K562 (cell line): ENCODE measurements around the gene RALGPS1. TPM values are rescaled to one million over a fixed set of nuclear protein-coding genes. Genes with fewer than 3 reads are reported as not detected.

Source experiments
- ATAC-seq: fragments of 200-7000 bp; cut with Tn5 transposase; 3 replicates; pipeline ENCODE4 v1.9.1; 2020; ENCODE audit warnings: moderate library complexity
- BruUV-seq: library from RNA; stranded (reverse); fragments of 400-500 nt; replicated peaks from 2 replicates; lab custom pipeline; 2021; lab: Mats Ljungman, UMichigan
- CTCF ChIA-PET: fragments of 300-600 bp; formaldehyde crosslinking; extraction: SDS; loops from one replicate; lab custom pipeline; 2021; ENCODE audit warnings: low intra/inter-chr PET ratio; lab: Yijun Ruan, JAX
- POLR2A ChIA-PET: fragments of 300-600, 350-650 bp; sonication (Branson Sonifier 250); formaldehyde crosslinking; extraction: SDS; loops from one replicate; lab custom pipeline; 2021; ENCODE audit warnings: antibody characterized with exemption, inconsistent platforms; lab: Yijun Ruan, JAX
- DNase-seq, 4 experiments: peaks; one replicate each; pipeline versions ENCODE4 v3.0.0 to v3.0.0-alpha.2; 2011 to 2018; ENCODE audit warnings: low spot score in 3 of 4, mixed read lengths in 3 of 4; ENCODE audit errors: extremely low read depth in 1 of 4
- FAIRE-seq: peaks from 2 replicates; lab custom pipeline; 2011; peaks lifted over from hg19 to GRCh38; lab: Jason Lieb, UNC
- H2AFZ ChIP-seq: 2 replicates; pipeline ENCODE4 v1.6.0; 2011; ENCODE audit warnings: low read depth, low read length, control low read depth, inconsistent platforms
- H3K27ac ChIP-seq: fragments of 200-600 bp; 3 replicates; pipeline ENCODE4 v1.8.0; 2011; ENCODE audit warnings: low read depth, mild to moderate bottlenecking, control low read depth, inconsistent platforms, low read length, moderate library complexity, mixed read lengths; ENCODE audit errors: extremely low read depth
- H3K27me3 ChIP-seq, 2 experiments: fragments of 300-600 bp in 1 of 2; 2 replicates in 1 of 2; 3 replicates in 1 of 2; pipeline versions ENCODE4 v1.6.0 to v1.8.0; 2011; ENCODE audit warnings: inconsistent platforms in 2 of 2, low read length in 2 of 2, mild to moderate bottlenecking in 1 of 2, mixed read lengths in 1 of 2, moderate library complexity in 1 of 2; ENCODE audit not compliant: control insufficient read depth in 2 of 2, insufficient read depth in 2 of 2
- H3K36me3 ChIP-seq: fragments of 300-600 bp; 3 replicates; pipeline ENCODE4 v1.8.0; 2011; ENCODE audit warnings: mild to moderate bottlenecking, low read length, inconsistent platforms; ENCODE audit not compliant: control insufficient read depth, insufficient read depth
- H3K4me1 ChIP-seq, 2 experiments: fragments of 200-600 bp in 1 of 2; replicated peaks in 1 of 2; 2 replicates in 1 of 2; 3 replicates in 1 of 2; pipeline versions ENCODE4 v1.5.1 to v1.8.0; 2011; ENCODE audit warnings: inconsistent platforms in 2 of 2, low read length in 2 of 2, mild to moderate bottlenecking in 1 of 2, mixed read lengths in 1 of 2, moderate library complexity in 1 of 2; ENCODE audit not compliant: control insufficient read depth in 2 of 2, insufficient read depth in 2 of 2
- H3K4me2 ChIP-seq: 2 replicates; pipeline ENCODE4 v1.6.1; 2011; ENCODE audit warnings: low read length, control low read depth, inconsistent platforms, mixed read lengths; ENCODE audit not compliant: insufficient read depth
- H3K4me3 ChIP-seq: fragments of 200-600 bp; sonication (generic), shearing (Covaris generic); 2 replicates; pipeline ENCODE4 v1.5.1; 2016; ENCODE audit warnings: control low read depth, inconsistent platforms
- H3K79me2 ChIP-seq: fragments of 200-600 bp; 3 replicates; pipeline ENCODE4 v1.8.0; 2011; ENCODE audit warnings: low read length, inconsistent platforms; ENCODE audit not compliant: control insufficient read depth, insufficient read depth
- H3K9ac ChIP-seq, 2 experiments: 2 replicates each; pipeline versions ENCODE4 v1.6.0 to v1.6.1; 2011; ENCODE audit warnings: low read depth in 2 of 2, low read length in 2 of 2, control low read depth in 1 of 2, inconsistent platforms in 1 of 2, mild to moderate bottlenecking in 1 of 2, mixed read lengths in 1 of 2; ENCODE audit not compliant: insufficient read depth in 1 of 2
- H3K9me1 ChIP-seq: one replicate; pipeline ENCODE4 v1.6.0; 2011; ENCODE audit warnings: inconsistent platforms, mild to moderate bottlenecking, low read length, moderate library complexity; ENCODE audit not compliant: control insufficient read depth, insufficient read depth
- H3K9me3 ChIP-seq: replicated peaks from 2 replicates; pipeline ENCODE4 v1.5.1; 2011; ENCODE audit warnings: low read depth, low read length, inconsistent platforms; ENCODE audit not compliant: control insufficient read depth, insufficient read depth
- H4K20me1 ChIP-seq: replicated peaks from 2 replicates; pipeline ENCODE4 v1.6.1; 2011; ENCODE audit warnings: low read length, inconsistent platforms, mixed read lengths; ENCODE audit not compliant: control insufficient read depth, insufficient read depth
- BRD9 ChIP-seq: fragments of 450-650 bp; IDR thresholded peaks from 2 replicates; pipeline ENCODE4 v1.6.1; 2018; ENCODE audit warnings: low read depth; ENCODE audit not compliant: partially characterized antibody
- FIP1L1 ChIP-seq: fragments of 200-400 bp; formaldehyde crosslinking; IDR thresholded peaks from 2 replicates; pipeline ENCODE4 v1.6.1; 2018; ENCODE audit warnings: mild to moderate bottlenecking, low read depth, low read length; ENCODE audit not compliant: poor library complexity, severe bottlenecking
- FOXP4 ChIP-seq: sonication (generic); formaldehyde crosslinking; IDR thresholded peaks from 2 replicates; pipeline ENCODE4 v1.8.0; 2022; ENCODE audit warnings: mild to moderate bottlenecking, missing genetic modification reagents, borderline replicate concordance
- KLF1 ChIP-seq: fragments of 450-650 bp; IDR thresholded peaks from 2 replicates; pipeline ENCODE4 v1.6.1; 2016; ENCODE audit warnings: missing genetic modification characterization, missing compliant biosample characterization
- MBD2 ChIP-seq: sonication (generic); IDR thresholded peaks from 2 replicates; pipeline ENCODE4 v1.6.1; 2016; ENCODE audit warnings: low read depth, borderline replicate concordance
- MCM3 ChIP-seq: fragments of 450-650 bp; IDR thresholded peaks from 2 replicates; pipeline ENCODE4 v1.6.1; 2016
- XRCC3 ChIP-seq: fragments of 450-650 bp; IDR thresholded peaks from 2 replicates; pipeline ENCODE4 v1.6.1; 2017; ENCODE audit warnings: mild to moderate bottlenecking, moderate library complexity
- ZNF175 ChIP-seq: fragments of 200-800 bp; sonication (Bioruptor generic); IDR thresholded peaks from 2 replicates; pipeline ENCODE4 v1.6.1; 2016; ENCODE audit warnings: low read depth, mild to moderate bottlenecking, missing genetic modification characterization, missing compliant biosample characterization
- ZNF354B ChIP-seq: fragments of 250-450 bp; sonication (Bioruptor Pico); IDR thresholded peaks from 2 replicates; pipeline ENCODE4 v1.4.0; 2020
- ZNF830 ChIP-seq: fragments of 250-450 bp; sonication (Bioruptor Pico); IDR thresholded peaks from 2 replicates; pipeline ENCODE4 v1.5.0; 2021; ENCODE audit warnings: mild to moderate bottlenecking
- WGBS: fragments of 100-300 bp; shearing (Covaris generic); methylation state at CpG from one replicate; pipeline ENCODE4 v1.1.6; 2016; ENCODE audit warnings: low coverage, mixed read lengths; ENCODE audit not compliant: insufficient coverage; ENCODE audit errors: missing lambda C conversion rate; 5-methylcytosine and 5-hydroxymethylcytosine counted together
- in situ Hi-C: fragments of 300-500 bp; cut with MboI; formaldehyde crosslinking; loops from 4 replicates; pipeline ENCODE4 v1.15.0; 2018; ENCODE audit warnings: inconsistent platforms, mixed read lengths
- intact Hi-C: fragments of 100-400 bp; cut with micrococcal nuclease; formaldehyde crosslinking; loops from 2 replicates; pipeline ENCODE4 v1.14.2; 2022
- polyA plus RNA-seq, 8 experiments: library from polyadenylated mRNA; depleted of rRNA in 4 of 8; stranded (reverse) in 5 of 8; unstranded in 3 of 8; fragments of >200 nt; fragmentation: Nextera tagmentation in 2 of 8; fragmentation: Illumina TruSeq in 1 of 8; extraction: Ambion mirVana in 2 of 8; extraction: Trizol in 1 of 8; gene quantifications; 2 replicates each; pipeline versions ENCODE4 v1.2.1 to v1.2.3, GENCODE V29; 2011 to 2014; ENCODE audit warnings: inconsistent platforms in 1 of 8, missing spikeins in 1 of 8
- total RNA-seq, 7 experiments: library from RNA; depleted of rRNA in 6 of 7; stranded (reverse); fragments of >200 nt in 6 of 7; fragmentation: Illumina TruSeq in 2 of 7; extraction: Trizol in 2 of 7; gene quantifications; 2 replicates each; pipeline versions ENCODE4 v1.2.1 to v1.2.3, GENCODE V29; 2011 to 2021; ENCODE audit warnings: low replicate concordance in 1 of 7

Gene RALGPS1
- total and polyA plus RNA-seq, 9 of the 15 experiments (the other 6 are each of a cell fraction or from before 2014, with no cell fraction given): 0.04 to 2.6 (median 1.5) TPM

GRCh38 chr9:126904586-126904985 is 10.0 kb upstream of the RALGPS1 start:
- Histone ChIP-seq H2AFZ (no peak overlapping the region), H3K9me3 (no peaks in the 10 kb centered on the region; the same call in none of the 2 replicates), H3K4me1 (no peaks in the 10 kb centered on the region), H3K9ac (no peak overlapping the region), H3K27ac (no peak overlapping the region), H3K36me3 (no peaks in the 10 kb centered on the region), H3K4me2 (no peak overlapping the region), H3K9me1 (no peaks in the 10 kb centered on the region), H3K4me3 (no peak overlapping the region), H3K79me2 (no peaks in the 10 kb centered on the region), H3K27me3 (peaks cover 17 to 44% of the 10 kb centered on the region in 2 experiments; a peak in 3 of 5 replicates), H4K20me1 (no peaks in the 10 kb centered on the region)
- 0% methylated on average over 3 of the region's 3 CpGs for WGBS
- no peak for ATAC-seq
- intact Hi-C loops (no loop called here), in situ Hi-C loops (no loop called here)
- BruUV-seq: no TSS peak
- ChIA-PET CTCF (no interaction called here), POLR2A (interaction anchor here (1.1 kb wide), 1 partner anchor 19 kb away, joined by 4 read pairs; no protein-coding TSS in a partner anchor)
- no peak for FAIRE-seq
- no peak for TF ChIP-seq ZNF354B (CRISPR knock-in tag)
- TF ChIP-seq MBD2: no peak
- TF ChIP-seq XRCC3: no peak
- TF ChIP-seq FIP1L1: no peak
- no peak for TF ChIP-seq KLF1 (tag)
- no peak for TF ChIP-seq ZNF830 (CRISPR knock-in tag)
- TF ChIP-seq ZNF175 (CRISPR knock-in tag): no peak
- no peak for TF ChIP-seq BRD9
- TF ChIP-seq FOXP4 (CRISPR knock-in tag): no peak
- no peak for TF ChIP-seq MCM3
- DNase-seq: no peak
